PFSK-1 (cell line): ENCODE results near the gene TOX2.

Experiments used
- FOXP2 ChIP-seq: optimal IDR thresholded peaks from 2 replicates; pipeline ENCODE3; 2011; ENCODE audit warnings: borderline replicate concordance, control low read depth, inconsistent platforms; ENCODE audit not compliant: insufficient read depth; ENCODE audit errors: extremely low read length, extremely low read depth
- POLR2AphosphoS5 ChIP-seq: IDR thresholded peaks from 2 replicates; pipeline ENCODE4 v1.6.1; 2012; ENCODE audit warnings: low read depth, mild to moderate bottlenecking, control low read depth, low read length, moderate library complexity
- REST ChIP-seq, 2 experiments: IDR thresholded peaks; 2 replicates each; pipeline versions ENCODE4 v1.6.1 to v1.8.0; 2011 to 2012; ENCODE audit warnings: low read depth in 2 of 2, low read length in 2 of 2, control low read depth in 1 of 2, inconsistent platforms in 1 of 2, mild to moderate bottlenecking in 1 of 2, moderate library complexity in 1 of 2; ENCODE audit not compliant: insufficient read depth in 1 of 2
- SIN3A ChIP-seq: IDR thresholded peaks from 2 replicates; pipeline ENCODE4 v1.6.1; 2012; ENCODE audit warnings: mild to moderate bottlenecking, low read length, moderate library complexity, borderline replicate concordance; ENCODE audit not compliant: insufficient read depth
- TAF1 ChIP-seq: IDR thresholded peaks from 2 replicates; pipeline ENCODE4 v1.6.1; 2012; ENCODE audit warnings: low read length, control low read depth, borderline replicate concordance; ENCODE audit not compliant: insufficient read depth

Gene TOX2

DNA sequence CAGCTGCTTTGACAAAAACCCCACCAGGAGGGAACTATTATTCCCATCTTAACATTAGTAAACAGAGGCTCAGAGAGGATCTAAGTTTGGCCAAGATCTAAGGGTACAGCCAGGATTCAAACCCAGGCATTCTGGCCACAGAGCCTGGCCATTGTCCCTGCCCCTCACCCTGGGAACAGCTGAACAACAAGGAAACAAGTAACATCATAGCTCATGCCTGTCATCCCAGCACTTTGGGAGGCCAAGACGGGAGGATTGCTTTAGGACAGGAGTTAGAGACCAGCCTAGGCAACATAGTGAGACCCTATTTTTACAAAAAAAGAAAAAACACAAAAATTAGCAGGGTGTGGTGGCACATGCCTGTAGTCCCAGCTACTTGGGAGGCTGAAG lies 27.5 kb downstream of the TOX2 start:
- no peak for TF ChIP-seq POLR2AphosphoS5
- TF ChIP-seq REST (IDR thresholded peaks at IDR 0.05; ENCODE audit: insufficient read depth in 1 of 2, low read depth in 2 of 2, low read length in 2 of 2) = no peak
- TF ChIP-seq SIN3A = no peak
- no peak for TF ChIP-seq TAF1
- no peak for TF ChIP-seq FOXP2

- TF ChIP-seq REST (IDR thresholded peaks at IDR 0.05; ENCODE audit: insufficient read depth in 1 of 2, low read depth in 2 of 2, low read length in 2 of 2) (no peak), POLR2AphosphoS5 (no peak), TAF1 (no peak), SIN3A (no peak)
These were observed 28.1 kb downstream of the TOX2 start for GRCh38 chr20:43942667-43943285.

DNA sequence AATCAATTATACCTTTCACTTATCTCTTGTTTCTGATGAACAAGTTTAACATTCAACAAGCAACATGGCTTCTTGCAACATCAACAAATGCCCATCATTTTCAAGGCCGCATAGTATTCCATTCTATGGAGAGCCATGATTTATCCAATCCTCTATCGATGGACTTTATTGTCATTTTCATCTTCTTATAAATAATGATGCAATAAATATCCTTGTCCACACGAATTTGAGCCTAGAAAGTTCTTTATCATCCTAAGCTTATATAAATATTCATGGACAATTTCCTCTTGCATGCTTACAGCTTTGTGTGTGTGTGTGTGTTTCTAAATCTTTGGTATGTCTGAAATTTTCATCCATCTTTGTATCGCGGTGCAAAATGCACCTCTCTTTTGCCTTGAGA lies 29.1 kb downstream of the TOX2 start:
- no peak for TF ChIP-seq FOXP2
- no peak for TF ChIP-seq SIN3A
- no peak for TF ChIP-seq REST (IDR thresholded peaks at IDR 0.05; ENCODE audit: insufficient read depth in 1 of 2, low read depth in 2 of 2, low read length in 2 of 2)
- no peak for TF ChIP-seq POLR2AphosphoS5
- TF ChIP-seq TAF1 = no peak

DNA sequence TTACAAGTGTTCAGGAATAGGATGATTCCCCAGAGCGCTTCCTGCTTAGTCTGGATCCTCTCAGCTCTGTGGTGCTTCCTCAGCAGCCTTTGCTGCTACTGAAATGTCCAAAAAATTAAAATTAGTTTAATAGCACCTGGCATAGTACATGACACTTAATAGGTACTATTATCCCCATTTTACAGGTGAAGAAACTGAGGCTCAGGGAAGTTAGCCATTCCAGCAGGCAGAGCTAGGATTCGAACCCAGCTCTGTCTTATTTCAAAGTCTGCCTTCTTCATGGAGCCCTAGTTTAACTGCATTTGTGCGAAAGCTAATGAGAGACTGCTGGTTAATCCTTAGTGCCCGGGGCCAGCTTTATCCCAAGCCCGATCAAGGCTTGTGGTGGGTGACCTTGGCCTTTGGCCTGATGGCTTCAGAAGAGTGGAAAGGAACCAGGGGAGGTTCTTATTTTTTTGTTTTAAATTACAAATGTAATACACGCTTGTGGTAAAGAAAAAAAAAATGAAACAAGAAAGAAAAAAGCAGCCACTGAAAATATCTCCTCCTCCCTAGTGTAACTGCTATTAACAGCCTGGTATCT lies 30.1 kb downstream of the TOX2 start:
- TF ChIP-seq POLR2AphosphoS5 (no peak), FOXP2 (no peak), TAF1 (no peak), SIN3A (no peak)

- TF ChIP-seq FOXP2 = no peak
- no peak for TF ChIP-seq POLR2AphosphoS5
- TF ChIP-seq SIN3A = no peak
- no peak for TF ChIP-seq TAF1
- no peak for TF ChIP-seq REST (IDR thresholded peaks at IDR 0.05; ENCODE audit: insufficient read depth in 1 of 2, low read depth in 2 of 2, low read length in 2 of 2)
These were observed 30.9 kb downstream of the TOX2 start for GRCh38 chr20:43945391-43946205.
